ENCODE measurements around the gene ARHGAP22.

The ARHGAP22 gene

DNA sequence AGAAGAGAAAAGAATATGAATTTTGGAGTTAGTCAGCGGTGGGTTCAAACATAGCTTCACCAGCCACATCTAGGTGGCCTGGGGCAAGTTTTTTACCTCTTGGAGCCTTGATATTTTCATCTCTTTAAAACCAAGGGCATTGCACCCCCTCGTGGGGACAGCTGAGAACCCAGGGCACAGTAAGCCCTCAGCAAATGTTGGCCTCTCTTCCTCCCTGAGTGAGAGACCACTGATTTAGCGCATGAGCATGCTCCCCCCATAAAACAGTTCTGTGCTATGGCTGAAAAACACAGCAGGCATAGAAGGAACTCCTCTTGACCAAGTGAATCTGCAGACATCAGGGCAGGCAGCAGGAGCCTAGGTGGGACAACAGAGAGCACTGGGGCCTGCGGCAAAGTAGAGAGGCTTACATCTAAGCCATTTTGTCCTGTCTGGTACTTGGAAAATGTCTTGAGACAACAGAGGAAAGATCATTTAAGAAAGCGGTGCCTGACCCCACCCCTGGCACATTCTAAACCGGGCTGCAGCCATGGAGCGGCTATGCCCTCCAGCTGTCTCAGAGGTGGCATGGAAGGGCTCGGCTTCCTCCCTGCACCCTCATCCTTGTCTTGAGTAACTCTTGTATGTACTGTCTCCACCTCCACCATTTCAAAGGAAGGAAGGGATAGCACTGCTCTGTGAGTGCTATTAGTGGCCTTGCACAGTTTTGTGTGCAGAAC is 94.7 kb downstream of the ARHGAP22 start:
- H3K4me2 ChIP-seq (ENCODE audit: low read length): no peak overlapping the region
- no peak overlapping the region for H3K4me3 ChIP-seq (ENCODE audit: low read length)
- no peaks in the 10 kb centered on the region for H3K27me3 ChIP-seq (ENCODE audit: control insufficient read depth, insufficient read depth, low read length)
- peaks cover 4% of the 10 kb centered on the region for H3K9me3 ChIP-seq (replicated peaks; ENCODE audit: low read length)
- no peak overlapping the region for H3K9ac ChIP-seq (ENCODE audit: low read depth, low read length)
- peaks cover 49% of the 10 kb centered on the region for H3K36me3 ChIP-seq (ENCODE audit: insufficient read depth, low read length)
- H3K4me1 ChIP-seq (ENCODE audit: control insufficient read depth, insufficient read depth, low read length): peaks cover 17% of the 10 kb centered on the region

DNA sequence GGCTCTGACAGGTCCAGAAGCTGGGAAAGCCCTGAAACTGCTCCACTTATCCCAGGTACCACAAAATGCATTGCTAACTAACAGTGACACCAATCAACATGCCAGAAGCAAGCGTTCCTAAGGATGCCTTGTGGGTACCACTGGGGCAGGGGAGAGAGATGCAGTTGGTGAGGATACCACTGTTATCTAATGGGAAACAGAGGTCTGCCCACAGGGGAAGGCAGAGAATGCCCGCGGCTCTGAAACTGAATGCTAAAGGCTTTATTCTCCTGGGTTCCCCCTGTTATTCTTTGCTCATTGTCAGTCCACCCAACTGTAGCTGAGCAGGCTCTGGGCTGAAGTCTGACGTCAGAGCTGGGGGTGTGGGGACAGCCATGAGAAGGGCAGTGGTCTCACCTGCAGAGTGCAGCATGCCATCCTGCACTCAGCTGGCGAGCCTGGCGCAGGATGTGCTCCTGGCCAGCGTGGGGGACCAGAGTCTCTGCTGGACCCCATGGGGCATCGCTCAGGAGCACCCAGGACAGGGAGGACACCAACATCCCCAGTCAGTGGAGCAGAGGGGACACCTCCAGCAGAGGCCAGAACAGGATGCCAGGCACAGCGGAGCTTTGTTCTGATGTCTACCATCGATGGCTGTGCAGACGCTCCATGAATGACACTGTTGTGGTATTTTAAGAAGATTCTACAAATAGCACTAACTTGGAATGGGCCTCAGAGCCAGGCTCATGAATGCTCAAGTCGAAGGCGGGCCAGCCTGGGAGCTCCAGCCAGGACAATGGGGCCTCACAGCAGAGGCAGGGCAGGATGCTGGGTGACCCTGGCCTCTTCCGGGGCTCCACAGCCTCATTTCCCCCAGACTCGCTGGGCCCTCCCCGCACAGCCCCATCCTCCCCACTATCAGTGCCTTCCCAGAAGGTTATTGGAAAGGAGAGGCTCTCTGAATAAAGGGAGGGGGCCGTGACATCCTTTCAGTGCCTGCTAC is 95.8 kb downstream of the ARHGAP22 start:
- peaks cover 3% of the 10 kb centered on the region for H3K9me3 ChIP-seq (replicated peaks; ENCODE audit: low read length)
- no peak overlapping the region for H3K4me3 ChIP-seq (ENCODE audit: low read length)
- H3K27me3 ChIP-seq (ENCODE audit: control insufficient read depth, insufficient read depth, low read length): no peaks in the 10 kb centered on the region
- H3K9ac ChIP-seq (ENCODE audit: low read depth, low read length): no peak overlapping the region
- peaks cover 17% of the 10 kb centered on the region for H3K4me1 ChIP-seq (ENCODE audit: control insufficient read depth, insufficient read depth, low read length)
- no peak overlapping the region for H3K4me2 ChIP-seq (ENCODE audit: low read length)
- H3K36me3 ChIP-seq (ENCODE audit: insufficient read depth, low read length): peaks cover 48% of the 10 kb centered on the region

DNA sequence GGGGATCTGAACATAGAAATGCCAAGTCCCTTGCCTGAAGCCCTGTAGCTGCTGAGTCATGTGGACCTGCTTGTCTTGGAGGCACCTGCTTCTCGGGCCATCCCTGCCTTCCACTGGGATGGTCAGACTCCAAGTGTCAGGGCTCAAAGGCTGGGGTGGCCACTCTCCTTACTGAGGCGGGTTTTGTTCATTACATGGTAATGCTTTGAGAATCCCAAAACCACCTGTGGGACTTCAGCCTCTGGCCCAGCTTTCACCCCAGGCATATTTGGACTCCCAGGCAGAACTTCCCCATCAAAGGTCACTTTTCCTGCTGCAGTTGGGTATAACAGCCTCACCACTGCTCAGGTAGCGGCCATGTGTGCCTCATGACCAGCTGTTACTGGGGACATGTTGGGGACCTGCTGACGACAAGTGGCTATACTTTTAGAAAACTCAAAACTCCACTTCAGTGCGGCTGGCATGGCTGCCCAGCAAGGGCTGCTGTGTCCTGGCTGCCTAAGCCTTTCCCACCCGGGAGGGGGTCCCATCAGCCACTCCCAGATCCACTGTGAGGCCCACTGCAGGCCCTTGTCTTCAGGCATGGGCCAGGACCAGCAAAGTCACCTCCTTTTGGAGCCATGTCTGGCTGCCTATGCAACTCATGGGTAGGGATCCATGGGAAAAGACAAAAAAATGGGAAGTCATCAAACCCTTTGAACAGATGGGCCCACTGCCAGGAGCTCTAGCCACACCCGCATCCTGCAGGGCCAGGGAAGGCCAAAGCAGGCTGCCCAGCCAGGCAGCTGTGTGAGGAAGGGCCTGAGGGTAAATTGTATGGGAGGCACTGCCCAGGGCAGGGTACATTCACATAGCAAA is 96.7 kb downstream of the ARHGAP22 start:
- Histone ChIP-seq H3K9me3 (replicated peaks; ENCODE audit: low read length) (no peaks in the 10 kb centered on the region), H3K4me1 (ENCODE audit: control insufficient read depth, insufficient read depth, low read length) (peaks cover 17% of the 10 kb centered on the region), H3K9ac (ENCODE audit: low read depth, low read length) (no peak overlapping the region), H3K27me3 (ENCODE audit: control insufficient read depth, insufficient read depth, low read length) (no peaks in the 10 kb centered on the region), H3K4me2 (ENCODE audit: low read length) (no peak overlapping the region), H3K4me3 (ENCODE audit: low read length) (no peak overlapping the region), H3K36me3 (ENCODE audit: insufficient read depth, low read length) (peaks cover 48% of the 10 kb centered on the region)

DNA sequence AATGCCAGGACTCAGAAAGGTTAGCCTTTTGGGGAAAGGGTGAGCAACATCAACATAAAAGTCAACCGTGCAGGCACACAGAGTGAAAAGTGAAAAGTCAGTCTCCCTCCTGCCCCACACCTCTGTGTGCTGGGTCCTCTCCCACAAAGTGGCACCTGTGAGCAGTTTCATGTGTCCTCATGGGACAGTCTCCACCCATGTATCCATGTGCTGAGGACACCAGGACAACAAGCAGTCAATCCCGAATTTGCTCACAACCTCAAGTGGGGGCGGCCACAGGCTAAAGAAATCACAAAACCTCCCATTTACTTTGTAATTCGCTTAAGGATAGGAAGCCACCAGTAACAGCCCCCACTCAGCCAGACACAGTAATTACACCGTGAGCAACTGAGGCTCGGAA is 97.4 kb downstream of the ARHGAP22 start:
- H3K36me3 ChIP-seq (ENCODE audit: insufficient read depth, low read length): peaks cover 51% of the 10 kb centered on the region
- no peaks in the 10 kb centered on the region for H3K27me3 ChIP-seq (ENCODE audit: control insufficient read depth, insufficient read depth, low read length)
- H3K9me3 ChIP-seq (replicated peaks; ENCODE audit: low read length): no peaks in the 10 kb centered on the region
- no peak overlapping the region for H3K9ac ChIP-seq (ENCODE audit: low read depth, low read length)
- peaks cover 14% of the 10 kb centered on the region for H3K4me1 ChIP-seq (ENCODE audit: control insufficient read depth, insufficient read depth, low read length)
- H3K4me3 ChIP-seq (ENCODE audit: low read length): no peak overlapping the region
- H3K4me2 ChIP-seq (ENCODE audit: low read length): no peak overlapping the region

DNA sequence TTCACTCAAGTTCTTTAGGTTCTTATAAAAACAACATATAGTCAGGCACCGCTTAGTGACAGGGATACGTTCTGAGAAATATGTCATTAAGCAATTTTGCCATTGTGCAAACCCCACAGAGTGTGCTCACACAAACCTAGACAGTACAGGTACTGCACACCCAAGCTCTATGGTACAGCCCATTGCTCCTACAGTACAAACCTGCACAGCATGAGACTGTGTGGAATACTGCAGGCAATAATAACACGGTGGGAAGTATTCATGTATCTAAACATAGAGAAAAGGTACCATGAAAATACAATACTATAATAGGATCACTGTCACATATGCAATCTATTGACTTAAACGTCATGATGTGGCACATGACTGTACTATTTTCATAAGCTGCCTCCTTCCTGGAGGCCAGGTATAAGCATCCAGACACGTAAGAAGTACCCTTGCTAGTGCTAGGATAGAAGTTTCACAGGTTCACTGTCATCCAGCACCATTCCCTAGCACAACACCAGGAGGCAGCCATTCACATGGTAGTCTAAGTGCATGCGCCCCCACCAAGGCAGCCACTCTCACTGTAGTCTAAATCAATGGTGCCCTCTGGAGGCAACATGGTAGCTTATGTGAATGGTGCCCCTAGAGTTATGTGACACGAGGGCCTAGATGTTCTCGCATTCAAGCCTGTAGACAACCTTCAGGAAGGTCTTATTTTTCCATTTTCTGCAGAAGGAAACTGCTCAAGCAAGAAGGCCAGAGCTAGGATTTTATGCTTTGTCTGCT is 98.5 kb downstream of the ARHGAP22 start:
- H3K4me3 ChIP-seq (ENCODE audit: low read length): no peak overlapping the region
- peaks cover 46% of the 10 kb centered on the region for H3K36me3 ChIP-seq (ENCODE audit: insufficient read depth, low read length)
- peaks cover 14% of the 10 kb centered on the region for H3K4me1 ChIP-seq (ENCODE audit: control insufficient read depth, insufficient read depth, low read length)
- no peaks in the 10 kb centered on the region for H3K27me3 ChIP-seq (ENCODE audit: control insufficient read depth, insufficient read depth, low read length)
- H3K9me3 ChIP-seq (replicated peaks; ENCODE audit: low read length): no peaks in the 10 kb centered on the region
- H3K9ac ChIP-seq (ENCODE audit: low read depth, low read length): no peak overlapping the region
- no peak overlapping the region for H3K4me2 ChIP-seq (ENCODE audit: low read length)

DNA sequence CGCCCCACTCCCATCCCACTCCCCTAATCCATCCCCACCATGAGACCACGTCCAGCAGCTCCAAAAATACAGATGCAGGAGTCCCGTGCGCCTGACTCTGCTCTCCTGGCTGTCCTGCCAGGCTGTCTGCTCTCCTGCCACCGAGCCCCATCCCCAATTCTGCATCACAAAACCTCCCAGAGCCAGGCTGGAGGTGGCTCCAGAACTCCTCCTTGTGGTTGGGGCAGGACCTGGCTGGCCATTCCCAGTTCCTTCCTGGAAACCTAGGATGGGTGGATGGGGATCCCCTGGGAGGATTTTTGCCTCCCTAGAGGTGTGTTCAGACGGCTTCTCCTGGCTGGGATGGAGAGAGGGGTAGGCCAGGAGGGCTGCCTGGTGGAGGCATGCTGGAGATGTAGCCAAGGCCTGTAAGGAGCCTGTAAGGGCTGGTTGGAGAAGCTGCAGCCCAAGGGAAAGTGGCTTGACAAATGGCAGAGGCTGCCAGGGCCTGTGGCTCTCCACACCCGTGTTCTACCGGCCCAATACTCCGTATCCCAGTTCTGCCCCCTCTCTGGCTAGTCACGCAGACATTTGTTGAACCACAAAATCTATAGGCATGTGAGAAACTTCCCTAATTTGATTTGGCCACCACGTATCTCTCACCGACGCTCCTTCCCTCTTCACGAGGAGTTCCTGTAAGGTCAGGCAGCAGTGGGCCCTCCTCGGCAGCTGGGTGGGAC is 99.3 kb downstream of the ARHGAP22 start:
- Histone ChIP-seq H3K9ac (ENCODE audit: low read depth, low read length) (no peak overlapping the region), H3K9me3 (replicated peaks; ENCODE audit: low read length) (no peaks in the 10 kb centered on the region), H3K4me3 (ENCODE audit: low read length) (no peak overlapping the region), H3K4me2 (ENCODE audit: low read length) (no peak overlapping the region), H3K27me3 (ENCODE audit: control insufficient read depth, insufficient read depth, low read length) (no peaks in the 10 kb centered on the region), H3K36me3 (ENCODE audit: insufficient read depth, low read length) (peaks cover 40% of the 10 kb centered on the region), H3K4me1 (ENCODE audit: control insufficient read depth, insufficient read depth, low read length) (peaks cover 14% of the 10 kb centered on the region)

DNA sequence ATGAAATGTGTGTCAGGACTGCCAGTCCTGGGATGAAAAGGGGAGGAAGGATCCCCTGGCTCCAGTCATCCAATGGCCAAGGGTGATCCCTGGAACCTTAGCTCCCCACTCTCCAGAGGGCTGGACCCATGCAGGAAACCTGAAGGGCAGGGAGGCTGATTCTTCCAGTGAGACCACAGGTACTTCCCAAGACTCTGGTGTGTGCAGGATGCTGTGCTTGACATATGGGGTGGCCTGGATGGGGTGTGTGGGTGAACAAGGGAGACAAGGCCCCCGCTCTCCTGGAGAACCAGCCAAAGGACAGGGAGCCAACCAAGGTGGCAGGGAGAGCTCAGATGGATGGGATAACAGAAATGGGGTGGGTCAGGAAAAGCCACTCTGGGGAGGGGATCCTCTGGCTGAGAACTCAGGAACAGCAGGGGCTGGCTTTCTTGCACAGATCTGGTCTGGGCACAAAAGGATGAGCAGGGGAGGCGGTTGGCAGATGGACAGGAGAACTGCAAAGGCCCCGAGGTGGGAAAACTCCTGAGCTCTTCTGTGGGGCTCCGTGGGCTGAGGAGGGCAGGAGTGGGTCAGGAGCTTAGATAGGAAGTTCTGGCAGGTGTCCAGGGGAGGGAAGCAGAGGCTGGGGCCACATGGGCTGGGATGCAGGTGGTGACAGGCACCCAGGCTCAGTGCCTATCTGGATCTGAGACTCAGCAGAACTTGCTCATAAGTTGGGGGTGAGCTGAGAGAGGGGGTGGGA is 100.6 kb downstream of the ARHGAP22 start:
- Histone ChIP-seq H3K27me3 (ENCODE audit: control insufficient read depth, insufficient read depth, low read length) (no peaks in the 10 kb centered on the region), H3K36me3 (ENCODE audit: insufficient read depth, low read length) (peaks cover 37% of the 10 kb centered on the region), H3K9me3 (replicated peaks; ENCODE audit: low read length) (no peaks in the 10 kb centered on the region), H3K4me1 (ENCODE audit: control insufficient read depth, insufficient read depth, low read length) (peaks cover 14% of the 10 kb centered on the region), H3K4me2 (ENCODE audit: low read length) (no peak overlapping the region), H3K4me3 (ENCODE audit: low read length) (no peak overlapping the region), H3K9ac (ENCODE audit: low read depth, low read length) (no peak overlapping the region)

DNA sequence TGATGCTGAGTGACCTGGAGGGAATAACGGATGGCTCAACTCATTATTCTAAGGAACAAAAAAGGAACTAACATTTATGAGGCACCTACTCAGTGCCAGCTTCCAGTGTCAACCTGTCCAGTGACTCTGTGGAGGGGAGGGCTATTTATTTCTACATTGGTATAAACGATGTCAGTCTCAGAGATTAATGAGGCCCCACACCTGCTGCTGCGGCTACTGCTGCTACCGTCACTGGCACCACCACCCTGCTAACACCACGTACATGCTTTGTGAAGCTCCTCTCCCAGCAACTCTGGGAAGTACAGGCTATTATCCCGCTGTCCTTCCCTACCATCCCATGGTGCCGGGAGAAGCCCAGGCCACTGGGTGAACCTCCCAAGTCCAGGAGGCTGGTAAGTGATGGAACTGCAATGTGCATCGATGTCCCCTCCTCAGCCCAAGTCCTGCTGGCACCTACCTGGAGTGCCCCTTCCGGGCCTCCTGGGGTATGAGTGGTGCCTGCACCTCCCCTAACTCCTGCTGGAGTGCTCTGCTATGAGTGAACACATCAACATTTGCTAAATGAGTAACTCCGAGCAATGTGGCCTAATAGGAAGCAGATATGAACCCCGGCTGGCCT is 101.5 kb downstream of the ARHGAP22 start:
- Histone ChIP-seq H3K9me3 (replicated peaks; ENCODE audit: low read length) (no peaks in the 10 kb centered on the region), H3K4me3 (ENCODE audit: low read length) (no peak overlapping the region), H3K9ac (ENCODE audit: low read depth, low read length) (no peak overlapping the region), H3K27me3 (ENCODE audit: control insufficient read depth, insufficient read depth, low read length) (no peaks in the 10 kb centered on the region), H3K4me2 (ENCODE audit: low read length) (no peak overlapping the region), H3K36me3 (ENCODE audit: insufficient read depth, low read length) (peaks cover 33% of the 10 kb centered on the region), H3K4me1 (ENCODE audit: control insufficient read depth, insufficient read depth, low read length) (peaks cover 10% of the 10 kb centered on the region)

DNA sequence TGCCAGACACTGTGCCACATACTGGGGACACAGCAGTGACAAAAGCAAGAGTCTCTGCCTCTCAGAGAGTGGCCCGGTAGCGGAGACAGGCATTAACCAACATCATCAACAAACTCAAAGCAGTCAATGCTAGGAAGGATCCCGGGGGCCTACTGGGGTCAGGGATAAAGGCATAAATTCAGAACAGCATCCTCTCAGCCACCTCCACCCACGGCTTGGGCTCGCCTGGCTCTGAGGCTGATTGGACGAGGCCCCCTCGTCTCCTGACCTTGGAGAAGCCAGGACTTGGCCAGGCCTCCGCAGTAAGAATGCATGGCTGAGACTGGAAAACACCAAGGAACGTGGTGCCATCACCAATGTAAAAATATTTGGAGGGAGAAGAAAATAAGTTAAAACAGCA is 102.1 kb downstream of the ARHGAP22 start:
- H3K27me3 ChIP-seq (ENCODE audit: control insufficient read depth, insufficient read depth, low read length): no peaks in the 10 kb centered on the region
- no peak overlapping the region for H3K4me2 ChIP-seq (ENCODE audit: low read length)
- H3K4me3 ChIP-seq (ENCODE audit: low read length): no peak overlapping the region
- no peak overlapping the region for H3K9ac ChIP-seq (ENCODE audit: low read depth, low read length)
- peaks cover 11% of the 10 kb centered on the region for H3K4me1 ChIP-seq (ENCODE audit: control insufficient read depth, insufficient read depth, low read length)
- no peaks in the 10 kb centered on the region for H3K9me3 ChIP-seq (replicated peaks; ENCODE audit: low read length)
- peaks cover 33% of the 10 kb centered on the region for H3K36me3 ChIP-seq (ENCODE audit: insufficient read depth, low read length)
